ENCODE measurements around the gene TULP4.

TULP4 gene

DNA sequence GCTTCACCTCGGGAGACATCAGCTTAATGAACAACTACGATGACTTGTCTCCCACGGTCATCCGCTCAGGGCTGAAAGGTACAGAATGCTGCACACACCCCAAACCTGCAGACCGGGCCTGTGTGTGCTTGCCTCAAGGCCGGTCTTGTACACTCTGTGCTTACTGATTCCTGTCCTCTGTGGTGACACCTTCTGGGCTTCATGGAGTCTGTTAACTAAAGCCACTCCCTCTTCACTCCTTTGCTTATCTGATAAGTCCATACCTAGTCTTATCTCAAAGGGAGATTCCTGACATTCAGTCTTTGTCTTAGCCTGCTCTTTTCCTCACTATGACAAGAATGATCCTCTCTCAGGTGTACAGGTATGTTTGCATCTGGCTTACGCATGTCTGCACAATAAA lies 139.9 kb downstream of the TULP4 start:
- no peak overlapping the region for H3K4me3 ChIP-seq (ENCODE audit: low read length in 2 of 2)
- H3K27me3 ChIP-seq (ENCODE audit: control insufficient read depth in 2 of 2, insufficient read depth in 2 of 2, low read length in 2 of 2): no peaks in the 10 kb centered on the region
- H3K4me1 ChIP-seq (ENCODE audit: control insufficient read depth in 2 of 2, insufficient read depth in 2 of 2, low read length in 2 of 2): peaks cover 2 to 7% of the 10 kb centered on the region in 2 donors
- no peak overlapping the region for H3K9ac ChIP-seq (ENCODE audit: low read depth in 1 of 2, low read length in 2 of 2)
- H3K36me3 ChIP-seq (ENCODE audit: control insufficient read depth in 2 of 2, insufficient read depth in 2 of 2, low read length in 2 of 2): peaks cover 4 to 15% of the 10 kb centered on the region in 2 donors
- H3K27ac ChIP-seq (ENCODE audit: low read depth in 2 of 2, low read length in 2 of 2): no peak overlapping the region
- no peaks in the 10 kb centered on the region for H3K9me3 ChIP-seq (ENCODE audit: control insufficient read depth in 2 of 2, low read length in 2 of 2)

DNA sequence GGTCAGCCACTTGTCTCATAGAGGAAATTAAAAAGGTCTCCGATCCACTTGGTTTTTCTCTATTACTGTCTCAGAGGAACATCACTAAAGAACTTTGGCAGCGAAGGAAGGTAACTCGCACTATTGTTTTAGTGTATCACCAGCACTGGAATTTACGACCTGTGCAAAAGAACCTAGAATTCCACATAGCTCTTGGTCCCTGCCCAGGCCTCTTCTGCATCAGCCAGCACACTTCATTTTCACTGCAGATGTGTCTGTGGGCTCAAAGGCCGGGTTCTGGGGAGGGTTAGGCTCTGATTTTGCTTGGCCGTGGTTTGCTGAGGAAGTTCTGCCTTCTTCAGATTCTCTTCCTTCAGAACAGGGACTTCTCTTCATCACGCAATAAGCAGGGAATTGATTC lies 144.9 kb downstream of the TULP4 start:
- H3K27ac ChIP-seq (ENCODE audit: low read depth in 2 of 2, low read length in 2 of 2): no peak overlapping the region
- H3K4me1 ChIP-seq (ENCODE audit: control insufficient read depth in 2 of 2, insufficient read depth in 2 of 2, low read length in 2 of 2): peaks cover 0 to 4% of the 10 kb centered on the region in 2 donors
- H3K27me3 ChIP-seq (ENCODE audit: control insufficient read depth in 2 of 2, insufficient read depth in 2 of 2, low read length in 2 of 2): no peaks in the 10 kb centered on the region
- no peak overlapping the region for H3K9ac ChIP-seq (ENCODE audit: low read depth in 1 of 2, low read length in 2 of 2)
- peaks cover 0 to 12% of the 10 kb centered on the region in 2 donors for H3K36me3 ChIP-seq (ENCODE audit: control insufficient read depth in 2 of 2, insufficient read depth in 2 of 2, low read length in 2 of 2)
- no peaks in the 10 kb centered on the region for H3K9me3 ChIP-seq (ENCODE audit: control insufficient read depth in 2 of 2, low read length in 2 of 2)
- H3K4me3 ChIP-seq (ENCODE audit: low read length in 2 of 2): no peak overlapping the region

DNA sequence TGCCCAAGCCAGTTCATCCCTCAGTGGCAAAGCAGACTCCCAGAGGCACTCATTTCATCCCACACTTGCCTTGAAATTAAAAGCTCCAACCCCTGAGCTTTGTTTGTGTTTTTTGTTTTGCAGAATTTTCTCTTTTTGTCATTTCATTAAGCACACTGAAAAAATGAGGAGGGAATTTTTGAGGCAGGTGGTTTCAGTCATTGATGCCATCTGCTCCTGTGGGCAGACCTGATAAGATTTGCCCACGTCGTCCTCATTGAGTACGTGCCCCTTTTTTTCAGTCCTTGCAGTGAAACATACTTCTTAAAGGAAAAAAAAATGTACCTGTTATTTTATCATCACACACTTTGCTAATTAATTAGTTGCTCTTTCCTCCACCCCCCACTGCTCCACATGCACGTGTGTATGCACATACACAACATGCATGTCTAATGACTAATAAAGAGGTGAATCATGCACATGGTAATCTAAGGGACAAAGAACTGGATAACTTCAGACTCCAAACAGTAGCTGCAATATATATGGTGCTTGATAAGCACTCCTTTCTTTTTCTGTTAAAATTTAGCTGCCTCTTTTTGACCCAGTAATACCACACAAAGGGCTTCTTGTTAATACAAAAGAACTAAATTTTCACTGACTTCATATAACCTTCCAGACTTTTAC lies 145.5 kb downstream of the TULP4 start:
- Histone ChIP-seq H3K4me1 (ENCODE audit: control insufficient read depth in 2 of 2, insufficient read depth in 2 of 2, low read length in 2 of 2) (no peaks in the 10 kb centered on the region), H3K27me3 (ENCODE audit: control insufficient read depth in 2 of 2, insufficient read depth in 2 of 2, low read length in 2 of 2) (no peaks in the 10 kb centered on the region), H3K4me3 (ENCODE audit: low read length in 2 of 2) (no peak overlapping the region), H3K36me3 (ENCODE audit: control insufficient read depth in 2 of 2, insufficient read depth in 2 of 2, low read length in 2 of 2) (peaks cover 0 to 11% of the 10 kb centered on the region in 2 donors), H3K9ac (ENCODE audit: low read depth in 1 of 2, low read length in 2 of 2) (no peak overlapping the region), H3K27ac (ENCODE audit: low read depth in 2 of 2, low read length in 2 of 2) (no peak overlapping the region), H3K9me3 (ENCODE audit: control insufficient read depth in 2 of 2, low read length in 2 of 2) (no peaks in the 10 kb centered on the region)

DNA sequence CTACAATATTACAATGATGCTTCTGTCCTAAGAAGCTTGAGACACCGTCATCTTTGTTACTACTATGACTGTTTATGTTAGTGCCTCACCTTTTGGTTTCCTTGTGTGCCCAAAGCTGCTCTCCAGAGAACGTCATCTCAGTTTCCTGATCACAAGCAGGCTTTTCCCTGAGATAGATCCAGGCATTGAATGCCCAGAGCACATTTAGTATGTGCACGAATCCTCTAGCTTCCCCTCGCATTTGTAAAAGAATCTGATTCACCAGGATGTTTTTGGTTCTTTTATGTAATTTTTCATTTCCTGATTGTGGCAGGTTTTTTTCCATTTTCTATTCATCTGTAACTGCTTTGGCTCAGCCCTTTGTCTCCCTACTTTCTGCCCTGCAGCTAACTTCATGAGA lies 147.5 kb downstream of the TULP4 start:
- no peaks in the 10 kb centered on the region for H3K9me3 ChIP-seq (ENCODE audit: control insufficient read depth in 2 of 2, low read length in 2 of 2)
- no peak overlapping the region for H3K27ac ChIP-seq (ENCODE audit: low read depth in 2 of 2, low read length in 2 of 2)

DNA sequence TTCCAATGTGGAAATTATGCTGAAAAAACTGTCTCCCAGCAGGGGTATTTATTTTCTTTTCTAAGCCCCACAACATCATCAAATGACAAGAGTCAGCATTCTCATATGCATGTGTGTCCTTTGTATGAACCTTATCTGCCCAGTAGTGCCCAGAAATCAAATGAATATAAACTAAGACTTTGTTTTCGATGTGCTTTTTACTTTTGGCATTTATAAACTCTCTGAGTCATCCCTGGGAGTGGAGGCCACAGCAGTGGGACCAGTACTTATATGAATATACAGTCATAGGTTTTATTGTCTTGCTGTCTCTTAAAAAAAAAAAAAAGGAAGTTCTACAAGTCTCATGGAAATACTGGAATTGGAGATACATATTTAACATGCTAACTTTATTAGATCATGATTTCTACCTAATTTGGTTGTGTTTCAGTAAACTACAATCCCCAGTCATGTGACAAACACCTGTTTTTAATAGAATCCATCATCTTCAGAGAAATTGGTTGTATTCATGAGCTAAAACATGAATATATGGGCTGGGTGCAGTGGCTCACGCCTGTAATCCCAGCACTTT lies 148.4 kb downstream of the TULP4 start:
- Histone ChIP-seq H3K9ac (ENCODE audit: low read depth in 1 of 2, low read length in 2 of 2) (no peak overlapping the region), H3K4me1 (ENCODE audit: control insufficient read depth in 2 of 2, insufficient read depth in 2 of 2, low read length in 2 of 2) (no peaks in the 10 kb centered on the region), H3K27me3 (ENCODE audit: control insufficient read depth in 2 of 2, insufficient read depth in 2 of 2, low read length in 2 of 2) (no peaks in the 10 kb centered on the region), H3K27ac (ENCODE audit: low read depth in 2 of 2, low read length in 2 of 2) (no peak overlapping the region), H3K36me3 (ENCODE audit: control insufficient read depth in 2 of 2, insufficient read depth in 2 of 2, low read length in 2 of 2) (peaks cover 0 to 19% of the 10 kb centered on the region in 2 donors), H3K4me3 (ENCODE audit: low read length in 2 of 2) (no peak overlapping the region), H3K9me3 (ENCODE audit: control insufficient read depth in 2 of 2, low read length in 2 of 2) (no peaks in the 10 kb centered on the region)

More for the DNA sequence above, 147.5 kb downstream of the TULP4 start:
- H3K9ac ChIP-seq (ENCODE audit: low read depth in 1 of 2, low read length in 2 of 2): no peak overlapping the region
- H3K36me3 ChIP-seq (ENCODE audit: control insufficient read depth in 2 of 2, insufficient read depth in 2 of 2, low read length in 2 of 2): peaks cover 0 to 19% of the 10 kb centered on the region in 2 donors
- H3K4me3 ChIP-seq (ENCODE audit: low read length in 2 of 2): no peak overlapping the region
- no peaks in the 10 kb centered on the region for H3K27me3 ChIP-seq (ENCODE audit: control insufficient read depth in 2 of 2, insufficient read depth in 2 of 2, low read length in 2 of 2)
- no peaks in the 10 kb centered on the region for H3K4me1 ChIP-seq (ENCODE audit: control insufficient read depth in 2 of 2, insufficient read depth in 2 of 2, low read length in 2 of 2)

DNA sequence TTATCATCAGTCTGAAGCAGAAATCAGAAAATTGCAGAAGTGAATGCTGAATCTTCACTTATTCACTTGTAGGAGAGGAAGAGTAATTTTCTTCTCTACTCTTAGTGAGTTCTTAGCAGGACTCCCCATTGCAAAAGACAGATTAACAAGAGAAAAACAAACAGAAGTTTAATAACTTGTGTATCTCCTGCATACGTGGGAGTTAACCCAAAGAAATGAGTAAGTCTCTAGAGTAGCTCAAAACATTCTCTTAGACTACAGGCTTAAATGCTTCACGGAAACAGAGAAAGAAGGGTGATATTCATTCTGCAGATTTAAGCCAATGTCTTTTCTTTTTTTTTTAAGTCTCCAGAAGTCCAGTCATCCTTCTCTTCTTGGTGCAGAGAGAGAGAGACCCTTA lies 149.7 kb downstream of the TULP4 start:
- no peak overlapping the region for H3K27ac ChIP-seq (ENCODE audit: low read depth in 2 of 2, low read length in 2 of 2)
- no peaks in the 10 kb centered on the region for H3K4me1 ChIP-seq (ENCODE audit: control insufficient read depth in 2 of 2, insufficient read depth in 2 of 2, low read length in 2 of 2)
- H3K27me3 ChIP-seq (ENCODE audit: control insufficient read depth in 2 of 2, insufficient read depth in 2 of 2, low read length in 2 of 2): no peaks in the 10 kb centered on the region
- no peak overlapping the region for H3K4me3 ChIP-seq (ENCODE audit: low read length in 2 of 2)
- H3K36me3 ChIP-seq (ENCODE audit: control insufficient read depth in 2 of 2, insufficient read depth in 2 of 2, low read length in 2 of 2): peaks cover 0 to 14% of the 10 kb centered on the region in 2 donors
- no peak overlapping the region for H3K9ac ChIP-seq (ENCODE audit: low read depth in 1 of 2, low read length in 2 of 2)
- no peaks in the 10 kb centered on the region for H3K9me3 ChIP-seq (ENCODE audit: control insufficient read depth in 2 of 2, low read length in 2 of 2)

DNA sequence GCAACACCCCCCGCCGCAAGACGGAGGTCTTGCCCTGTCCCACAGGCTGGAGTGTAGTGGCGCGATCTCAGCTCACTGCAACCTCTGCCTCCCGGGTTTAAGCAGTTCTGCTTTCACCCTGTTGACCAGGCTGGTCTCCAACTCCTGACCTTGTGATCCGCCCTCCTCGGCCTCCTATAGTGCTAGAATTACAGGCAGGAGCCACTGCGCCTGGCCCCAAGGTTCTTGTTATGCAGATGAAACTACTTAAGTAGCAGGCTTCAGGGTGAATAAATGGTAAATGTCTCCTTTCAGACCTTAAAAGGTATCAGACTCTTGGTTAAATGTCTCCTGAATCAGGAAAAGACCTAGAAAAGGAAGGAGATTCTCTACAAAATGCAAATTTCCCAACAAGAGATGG lies 152.2 kb downstream of the TULP4 start:
- Histone ChIP-seq H3K27me3 (ENCODE audit: control insufficient read depth in 2 of 2, insufficient read depth in 2 of 2, low read length in 2 of 2) (no peaks in the 10 kb centered on the region), H3K27ac (ENCODE audit: low read depth in 2 of 2, low read length in 2 of 2) (no peak overlapping the region), H3K9ac (ENCODE audit: low read depth in 1 of 2, low read length in 2 of 2) (no peak overlapping the region), H3K4me3 (ENCODE audit: low read length in 2 of 2) (no peak overlapping the region), H3K9me3 (ENCODE audit: control insufficient read depth in 2 of 2, low read length in 2 of 2) (no peaks in the 10 kb centered on the region), H3K4me1 (ENCODE audit: control insufficient read depth in 2 of 2, insufficient read depth in 2 of 2, low read length in 2 of 2) (no peaks in the 10 kb centered on the region), H3K36me3 (ENCODE audit: control insufficient read depth in 2 of 2, insufficient read depth in 2 of 2, low read length in 2 of 2) (peaks cover 0 to 12% of the 10 kb centered on the region in 2 donors)

DNA sequence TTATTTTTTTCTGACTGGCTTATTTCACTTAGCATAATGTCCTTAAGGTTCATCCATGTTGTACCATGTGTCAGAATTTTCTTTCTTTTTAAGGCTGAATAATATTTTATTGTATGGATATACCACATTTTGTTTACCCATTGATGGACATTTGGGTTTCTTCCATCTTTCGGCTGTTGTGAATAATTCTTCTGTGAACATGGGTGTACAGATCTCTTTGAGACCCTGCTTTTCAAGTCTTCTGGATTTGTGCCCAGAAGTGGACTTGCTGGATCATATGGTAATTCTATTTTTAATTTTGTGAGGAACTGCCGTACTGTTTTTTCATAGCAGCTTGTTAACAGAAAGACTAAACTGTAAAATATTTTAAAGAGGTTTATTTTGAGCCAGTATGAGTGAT lies 153.0 kb downstream of the TULP4 start:
- H3K36me3 ChIP-seq (ENCODE audit: control insufficient read depth in 2 of 2, insufficient read depth in 2 of 2, low read length in 2 of 2): peaks cover 0 to 12% of the 10 kb centered on the region in 2 donors
- H3K9me3 ChIP-seq (ENCODE audit: control insufficient read depth in 2 of 2, low read length in 2 of 2): no peaks in the 10 kb centered on the region
- H3K4me1 ChIP-seq (ENCODE audit: control insufficient read depth in 2 of 2, insufficient read depth in 2 of 2, low read length in 2 of 2): no peaks in the 10 kb centered on the region
- H3K4me3 ChIP-seq (ENCODE audit: low read length in 2 of 2): no peak overlapping the region
- H3K9ac ChIP-seq (ENCODE audit: low read depth in 1 of 2, low read length in 2 of 2): no peak overlapping the region
- H3K27ac ChIP-seq (ENCODE audit: low read depth in 2 of 2, low read length in 2 of 2): no peak overlapping the region
- H3K27me3 ChIP-seq (ENCODE audit: control insufficient read depth in 2 of 2, insufficient read depth in 2 of 2, low read length in 2 of 2): no peaks in the 10 kb centered on the region

DNA sequence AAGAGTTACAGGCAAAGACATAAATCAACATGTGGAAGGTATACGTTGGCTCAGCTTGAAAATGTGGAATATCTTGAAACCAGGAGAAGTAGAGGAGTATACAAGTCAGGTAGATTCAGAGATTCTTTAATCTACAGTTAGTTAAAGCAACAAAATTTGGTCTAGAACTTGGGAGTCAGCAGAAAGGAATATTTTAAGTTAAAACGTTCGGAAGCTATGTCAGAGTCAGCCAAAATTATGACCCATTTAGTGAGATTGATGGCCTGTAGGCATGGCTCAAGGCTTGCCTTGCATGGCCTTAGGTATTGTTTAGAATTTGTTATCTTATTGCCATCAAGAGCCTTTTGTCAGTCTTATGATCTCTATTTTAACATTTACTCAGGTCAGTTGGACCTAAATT lies 153.5 kb downstream of the TULP4 start:
- Histone ChIP-seq H3K9ac (ENCODE audit: low read depth in 1 of 2, low read length in 2 of 2) (no peak overlapping the region), H3K4me1 (ENCODE audit: control insufficient read depth in 2 of 2, insufficient read depth in 2 of 2, low read length in 2 of 2) (no peaks in the 10 kb centered on the region), H3K27ac (ENCODE audit: low read depth in 2 of 2, low read length in 2 of 2) (no peak overlapping the region), H3K27me3 (ENCODE audit: control insufficient read depth in 2 of 2, insufficient read depth in 2 of 2, low read length in 2 of 2) (no peaks in the 10 kb centered on the region), H3K9me3 (ENCODE audit: control insufficient read depth in 2 of 2, low read length in 2 of 2) (no peaks in the 10 kb centered on the region), H3K36me3 (ENCODE audit: control insufficient read depth in 2 of 2, insufficient read depth in 2 of 2, low read length in 2 of 2) (peaks cover 0 to 12% of the 10 kb centered on the region in 2 donors), H3K4me3 (ENCODE audit: low read length in 2 of 2) (no peak overlapping the region)

DNA sequence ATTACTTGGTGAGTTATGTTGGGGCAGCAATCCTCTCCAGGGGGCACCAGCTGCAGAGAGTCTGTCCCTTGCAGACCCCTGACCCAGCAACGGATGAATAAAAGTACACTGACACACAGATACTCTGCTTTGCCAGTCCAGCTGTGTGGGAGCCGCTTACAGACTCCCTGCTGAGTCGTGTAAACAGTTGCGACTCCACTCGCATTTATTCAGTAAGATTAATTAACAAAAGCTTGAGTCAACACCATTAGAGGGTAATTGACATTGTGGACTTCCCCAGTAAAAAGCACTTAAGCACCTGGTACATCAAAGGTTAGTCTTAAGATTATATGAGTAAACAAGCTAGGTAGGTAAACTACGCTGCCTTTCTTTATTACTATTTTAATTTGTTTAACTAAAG lies 155.7 kb downstream of the TULP4 start:
- Histone ChIP-seq H3K9me3 (ENCODE audit: control insufficient read depth in 2 of 2, low read length in 2 of 2) (no peaks in the 10 kb centered on the region), H3K27me3 (ENCODE audit: control insufficient read depth in 2 of 2, insufficient read depth in 2 of 2, low read length in 2 of 2) (no peaks in the 10 kb centered on the region), H3K4me1 (ENCODE audit: control insufficient read depth in 2 of 2, insufficient read depth in 2 of 2, low read length in 2 of 2) (peaks cover 0 to 4% of the 10 kb centered on the region in 2 donors), H3K36me3 (ENCODE audit: control insufficient read depth in 2 of 2, insufficient read depth in 2 of 2, low read length in 2 of 2) (peaks cover 0 to 8% of the 10 kb centered on the region in 2 donors), H3K9ac (ENCODE audit: low read depth in 1 of 2, low read length in 2 of 2) (no peak overlapping the region), H3K4me3 (ENCODE audit: low read length in 2 of 2) (no peak overlapping the region), H3K27ac (ENCODE audit: low read depth in 2 of 2, low read length in 2 of 2) (no peak overlapping the region)
